ENCODE data around the gene PEX5L. TPM values are rescaled to one million over a fixed set of nuclear protein-coding genes. Genes with fewer than 3 reads are reported as not detected.

PEX5L gene
- total RNA-seq, 1 experiment from 2014 or later: not detected

GRCh38 chr3:179991883-179992282, 44.9 kb downstream of the PEX5L start:
- Histone ChIP-seq H4K20me1 (ENCODE audit: insufficient read depth) (no peaks in the 10 kb centered on the region; the same call in 1 of the 2 replicates), H3K9me2 (ENCODE audit: insufficient read depth) (no peaks in the 10 kb centered on the region), H2AFZ (ENCODE audit: low read depth, low read length, poor library complexity, severe bottlenecking) (no peak overlapping the region), H3K36me3 (ENCODE audit: control insufficient read depth in 1 of 2, insufficient read depth in 2 of 2, low read length in 2 of 2) (no peaks in the 10 kb centered on the region), H3K9me3 (ENCODE audit: control insufficient read depth in 1 of 2, insufficient read depth in 1 of 2, low read depth in 1 of 2, low read length in 2 of 2) (no peaks in the 10 kb centered on the region), H3K27ac (ENCODE audit: low read depth, low read length) (no peak overlapping the region), H3K4me3 (replicated peaks in 1 of 2; ENCODE audit: low read depth in 1 of 2, low read length in 2 of 2) (no peak overlapping the region), H3K79me2 (ENCODE audit: insufficient read depth, low read length) (no peaks in the 10 kb centered on the region), H3K4me1 (ENCODE audit: control insufficient read depth in 1 of 2, insufficient read depth in 2 of 2, low read length in 2 of 2) (no peaks in the 10 kb centered on the region), H3K4me2 (ENCODE audit: low read length) (no peak overlapping the region), H3K9ac (ENCODE audit: low read length) (no peak overlapping the region), H3K27me3 (ENCODE audit: insufficient read depth, low read length) (peaks cover 17% of the 10 kb centered on the region; the same call in 1 of the 2 replicates)
- ChIA-PET CTCF (no interaction called here), RAD21 (ENCODE audit: low non-redundant PET in 1 of 2, low total read pairs in 2 of 2, uncharacterized antibody in 2 of 2, unreplicated experiment in 2 of 2) (no interaction called here), POLR2A (no interaction called here)
- no peak for TF ChIP-seq SP1 (IDR thresholded peaks at IDR 0.05; ENCODE audit: low read depth)
- TF ChIP-seq ZBTB33 (IDR thresholded peaks at IDR 0.05; ENCODE audit: extremely low read depth, insufficient replicate concordance, low read length): no peak
- TF ChIP-seq EZH2 (IDR thresholded peaks at IDR 0.05): no peak
- no peak for TF ChIP-seq FOSL1 (IDR thresholded peaks at IDR 0.05; ENCODE audit: low read depth)
- no peak for TF ChIP-seq JUND (IDR thresholded peaks at IDR 0.05)
- no peak for TF ChIP-seq ELF1 (IDR thresholded peaks at IDR 0.05; ENCODE audit: borderline replicate concordance, low read depth)
- TF ChIP-seq SIN3A (IDR thresholded peaks at IDR 0.05; ENCODE audit: low read depth): no peak
- no peak for TF ChIP-seq RAD21 (IDR thresholded peaks at IDR 0.05; ENCODE audit: low read depth)
- TF ChIP-seq POLR2A (IDR thresholded peaks at IDR 0.05; ENCODE audit: borderline replicate concordance, extremely low read depth, insufficient read depth, insufficient read length): no peak
- no peak for TF ChIP-seq ATF3 (IDR thresholded peaks at IDR 0.05)
- no peak for TF ChIP-seq ZNF274 (IDR thresholded peaks at IDR 0.05; ENCODE audit: low read depth, low read length)
- no peak for TF ChIP-seq TCF7L2 (IDR thresholded peaks at IDR 0.05; ENCODE audit: borderline replicate concordance, extremely low read depth, insufficient read depth, insufficient read length)
- no peak for TF ChIP-seq MAX (IDR thresholded peaks at IDR 0.05)
- no peak for TF ChIP-seq EZH2phosphoT487 (IDR thresholded peaks at IDR 0.05; ENCODE audit: borderline replicate concordance)
- no peak for TF ChIP-seq ZFX (IDR thresholded peaks at IDR 0.05)
- no peak for TF ChIP-seq REST (IDR thresholded peaks at IDR 0.05; ENCODE audit: low read depth)
- TF ChIP-seq SRF (IDR thresholded peaks at IDR 0.05; ENCODE audit: low read depth): no peak
- no peak for TF ChIP-seq POLR2AphosphoS5 (IDR thresholded peaks at IDR 0.05; ENCODE audit: low read depth, low read length)
- ATAC-seq (no peak), DNase-seq (ENCODE audit: low read depth, low spot score) (no peak)
- intact Hi-C loops (cut with micrococcal nuclease): no loop called here
- no TSS peak for BruUV-seq (replicated peaks)

All from HCT116 (cell line).